ENCODE measurements around the gene CYP4F22.
"Not testable (repeated sequence)": the region's sequence is repeated elsewhere in the genome, so short reads cannot be mapped to it uniquely, and the experiment has no call there.

The CYP4F22 gene

GRCh38 chr19:15508035-15508710, at the start of gene CYP4F22:
TSS of gene CYP4F22 (plus strand) at chr19:15508525. CDS start at chr19:15525337, 16,812 bp downstream.
- peak in 1 of 2 donors; percentile 16 for DNase-seq

GRCh38 chr19:15461694-15462093, 46.6 kb upstream of the CYP4F22 start:
- DNase-seq, result no peak

- peak; percentile 68 to 83 for DNase-seq
Measured at GRCh38 chr19:15463861-15464371, 44.4 kb upstream of the CYP4F22 start.

- peak; percentile 43 to 72 for DNase-seq
Measured at GRCh38 chr19:15464394-15465385, 43.6 kb upstream of the CYP4F22 start, which contains the start of gene RASAL3. TSS of gene RASAL3 (minus strand) at chr19:15464544. CDS start at chr19:15464358, 186 bp downstream.

GRCh38 chr19:15466851-15467733, 41.2 kb upstream of the CYP4F22 start:
- peak; percentile 40 to 75 for DNase-seq

GRCh38 chr19:15467734-15468214, 40.6 kb upstream of the CYP4F22 start:
- no peak for DNase-seq

GRCh38 chr19:15468675-15469512, 39.4 kb upstream of the CYP4F22 start:
- DNase-seq, result no peak

GRCh38 chr19:15469513-15470297, 38.6 kb upstream of the CYP4F22 start:
- peak; percentile 29 to 41 for DNase-seq

- no peak for DNase-seq
Measured at GRCh38 chr19:15471639-15472101, 36.7 kb upstream of the CYP4F22 start.

GRCh38 chr19:15473821-15474220, 34.5 kb upstream of the CYP4F22 start:
- DNase-seq, result not testable (repeated sequence)

- no peak for DNase-seq
Measured at GRCh38 chr19:15475169-15475568, 33.2 kb upstream of the CYP4F22 start.

- DNase-seq, result no peak
Measured at GRCh38 chr19:15475611-15476010, 32.7 kb upstream of the CYP4F22 start.

GRCh38 chr19:15476325-15476724, 32.0 kb upstream of the CYP4F22 start:
- no peak for DNase-seq

GRCh38 chr19:15479391-15480345, 28.7 kb upstream of the CYP4F22 start, which contains the start of gene PGLYRP2:
TSS of gene PGLYRP2 (minus strand) at chr19:15479501. CDS start at chr19:15479371, 130 bp downstream.
- DNase-seq, result no peak

- DNase-seq, result not testable (repeated sequence)
Measured at GRCh38 chr19:15480996-15481395, 27.3 kb upstream of the CYP4F22 start.

- not testable (repeated sequence) for DNase-seq
Measured at GRCh38 chr19:15485768-15486167, 22.6 kb upstream of the CYP4F22 start.

GRCh38 chr19:15487038-15487437, 21.3 kb upstream of the CYP4F22 start:
- no peak for DNase-seq

GRCh38 chr19:15488489-15489226, 19.7 kb upstream of the CYP4F22 start:
- no peak for DNase-seq

Data from CD4-positive, alpha-beta T cell treated with Interferon alpha-2 for 1 hour (primary cell).